CD4-positive, CD25-positive, alpha-beta regulatory T cell (primary cell): ENCODE data around the gene TRMT6. TPM values are rescaled to one million over a fixed set of nuclear protein-coding genes. Genes with fewer than 3 reads are reported as not detected.

ENCODE experiments used
- ATAC-seq, 2 donors: fragments of 150-1000 bp; cut with Tn5 transposase; one replicate each; pipeline ENCODE4 v1.10.0; 2021; ENCODE audit warnings: low read depth in 2 of 2, moderate number of reproducible peaks in 2 of 2, moderate library complexity in 1 of 2
- DNase-seq, 3 donors: peaks; one replicate each; pipeline versions ENCODE4 v3.0.0 to v3.0.0-alpha.2; 2012 to 2022; ENCODE audit warnings: mixed read lengths in 1 of 3
- H3K27ac ChIP-seq: one replicate; pipeline ENCODE4 v1.7.0; 2013; ENCODE audit warnings: mild to moderate bottlenecking, low read length; ENCODE audit not compliant: insufficient read depth, poor library complexity, severe bottlenecking
- H3K27me3 ChIP-seq: one replicate; pipeline ENCODE4 v1.7.0; 2013; ENCODE audit warnings: low read length; ENCODE audit not compliant: control insufficient read depth, insufficient read depth
- H3K36me3 ChIP-seq: one replicate; pipeline ENCODE4 v1.7.0; 2013; ENCODE audit warnings: mild to moderate bottlenecking, low read length, moderate library complexity; ENCODE audit not compliant: control insufficient read depth, insufficient read depth
- H3K4me1 ChIP-seq: 2 replicates; pipeline ENCODE4 v1.7.0; 2013; ENCODE audit warnings: mild to moderate bottlenecking, low read length; ENCODE audit not compliant: insufficient read depth, control insufficient read depth, poor library complexity, severe bottlenecking
- H3K4me3 ChIP-seq: one replicate; pipeline ENCODE4 v1.7.0; 2013; ENCODE audit warnings: low read depth, mild to moderate bottlenecking, low read length, moderate library complexity
- H3K9me3 ChIP-seq, 2 experiments: 1 replicate in 1 of 2; 2 replicates in 1 of 2; pipeline ENCODE4 v1.7.0; 2013; ENCODE audit warnings: low read length in 2 of 2, mild to moderate bottlenecking in 1 of 2, moderate library complexity in 1 of 2; ENCODE audit not compliant: control insufficient read depth in 2 of 2
- H3K27ac Mint-ChIP-seq, 3 donors: one replicate each; pipeline ENCODE4 v1.8.0; 2020 to 2022; ENCODE audit warnings: mild to moderate bottlenecking in 3 of 3, mixed read lengths in 3 of 3, moderate library complexity in 2 of 3
- H3K27me3 Mint-ChIP-seq: one replicate; pipeline ENCODE4 v1.8.0; 2022; ENCODE audit warnings: mild to moderate bottlenecking, mixed read lengths
- H3K36me3 Mint-ChIP-seq: one replicate; pipeline ENCODE4 v1.8.0; 2020; ENCODE audit warnings: mixed read lengths
- H3K4me1 Mint-ChIP-seq, 4 donors: one replicate each; pipeline ENCODE4 v1.8.0; 2020 to 2022; ENCODE audit warnings: mixed read lengths in 4 of 4, mild to moderate bottlenecking in 1 of 4
- H3K4me3 Mint-ChIP-seq, 4 donors: one replicate each; pipeline ENCODE4 v1.8.0; 2020 to 2022; ENCODE audit warnings: mild to moderate bottlenecking in 4 of 4, mixed read lengths in 4 of 4, moderate library complexity in 3 of 4
- H3K9me3 Mint-ChIP-seq, 7 donors: one replicate each; pipeline ENCODE4 v1.8.0; 2020 to 2022; ENCODE audit warnings: mixed read lengths in 7 of 7, mild to moderate bottlenecking in 3 of 7, moderate library complexity in 2 of 7
- polyA plus RNA-seq, 4 donors: library from polyadenylated mRNA; unstranded; fragments of 300-500 nt; fragmentation: Illumina TruSeq; gene quantifications; one replicate each; pipeline ENCODE4 v1.2.3, GENCODE V29; 2021
- total RNA-seq: library from RNA; stranded (reverse); gene quantifications from one replicate; pipeline ENCODE4 v1.2.3, GENCODE V29; 2022

The TRMT6 gene
- total and polyA plus RNA-seq, 5 donors from 2014 or later: 10.3 to 13.5 (median 11.3) TPM

DNA sequence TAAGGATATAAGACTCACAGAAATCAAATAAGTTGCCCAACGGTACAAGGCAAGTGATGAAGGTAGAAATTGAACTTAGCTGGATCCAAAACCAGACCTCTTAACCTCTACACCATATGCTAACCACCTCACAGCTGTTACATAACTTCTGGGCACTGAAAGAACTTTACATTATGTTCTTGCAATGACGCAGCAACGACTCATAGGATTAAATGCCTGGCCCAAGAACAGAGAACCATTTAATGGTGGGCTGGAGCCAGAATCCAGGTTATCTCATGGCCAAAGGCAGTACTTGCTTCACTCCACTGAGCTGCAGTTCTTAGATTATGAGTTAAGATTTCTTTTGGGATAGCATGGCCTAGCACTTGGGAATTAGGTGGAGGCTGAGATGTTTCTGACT, 4.4 kb downstream of the TRMT6 start:
- peaks cover 5% of the 10 kb centered on the region for H3K27me3 Mint-ChIP-seq
- Histone ChIP-seq H3K27ac (no peak overlapping the region), H3K4me3 (no peak overlapping the region), H3K9me3 (no peaks in the 10 kb centered on the region), H3K27me3 (no peaks in the 10 kb centered on the region), H3K36me3 (peaks cover 73% of the 10 kb centered on the region), H3K4me1 (peaks cover 18% of the 10 kb centered on the region)
- peaks cover 17 to 48% (median 23%) of the 10 kb centered on the region in 4 donors for H3K4me1 Mint-ChIP-seq
- H3K9me3 Mint-ChIP-seq: no peaks in the 10 kb centered on the region
- H3K4me3 Mint-ChIP-seq: peak overlapping the region in 1 of 4 donors; percentile 11
- no peak overlapping the region for H3K27ac Mint-ChIP-seq
- ATAC-seq: no peak
- H3K36me3 Mint-ChIP-seq: peaks cover 48% of the 10 kb centered on the region
- no peak for DNase-seq

DNA sequence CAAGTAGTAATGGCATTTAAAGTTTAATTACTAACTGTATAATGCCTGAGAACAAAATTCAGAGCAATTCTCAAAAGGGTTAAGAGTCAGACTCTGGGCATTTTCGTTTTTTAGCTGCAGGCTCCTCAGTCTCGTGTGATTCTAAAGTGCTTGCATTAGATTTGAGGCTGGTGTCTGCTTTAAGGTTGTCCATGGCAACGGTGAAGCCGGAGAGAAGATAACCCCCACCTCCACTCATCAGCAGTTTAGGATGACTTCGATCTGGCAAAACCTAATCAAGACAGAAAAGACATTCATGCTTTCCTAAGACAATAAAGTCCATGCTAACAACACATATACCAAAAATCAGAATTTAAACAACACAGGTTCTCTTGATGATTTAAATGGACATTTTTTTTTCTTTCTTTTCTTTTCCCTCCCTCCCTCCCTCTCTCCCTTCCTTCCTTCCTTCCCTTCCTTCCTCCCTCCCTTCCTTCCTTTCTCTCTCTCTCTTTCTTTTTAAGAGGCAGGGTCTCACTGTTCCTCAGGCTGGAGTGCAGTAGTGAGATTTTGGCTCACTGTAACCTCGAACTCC, 11.8 kb downstream of the TRMT6 start:
- no peak overlapping the region for H3K27ac ChIP-seq
- peaks cover 36% of the 10 kb centered on the region for H3K36me3 Mint-ChIP-seq
- H3K9me3 Mint-ChIP-seq: peaks cover 0 to 2% (median 0%) of the 10 kb centered on the region in 7 donors
- peaks cover 49% of the 10 kb centered on the region for H3K36me3 ChIP-seq
- H3K27me3 Mint-ChIP-seq: no peaks in the 10 kb centered on the region
- no peaks in the 10 kb centered on the region for H3K9me3 ChIP-seq
- no peak overlapping the region for H3K27ac Mint-ChIP-seq
- H3K27me3 ChIP-seq: no peaks in the 10 kb centered on the region
- H3K4me1 Mint-ChIP-seq: peaks cover 0 to 14% (median 1%) of the 10 kb centered on the region in 4 donors
- ATAC-seq (no peak), DNase-seq (no peak)
- H3K4me3 Mint-ChIP-seq: no peak overlapping the region
- no peaks in the 10 kb centered on the region for H3K4me1 ChIP-seq
- H3K4me3 ChIP-seq: no peak overlapping the region

DNA sequence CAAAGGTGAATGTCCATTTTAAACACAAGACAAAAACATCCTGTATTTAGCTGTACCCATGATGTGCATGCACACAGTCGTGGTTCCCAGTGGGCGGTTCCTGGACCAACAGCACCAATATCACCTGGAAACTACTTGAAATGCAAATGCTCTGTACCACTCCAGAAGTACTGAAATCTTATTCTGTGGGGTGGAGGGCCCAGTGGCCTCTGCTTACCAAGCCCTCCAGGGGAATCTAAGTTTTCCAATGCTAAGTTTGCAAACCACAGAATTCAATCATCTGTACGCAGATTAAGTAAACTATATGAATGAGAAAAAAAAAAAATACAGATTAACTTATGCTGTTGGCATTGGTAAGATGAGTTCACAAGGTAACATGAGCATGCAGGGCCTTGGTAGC, 14.1 kb downstream of the TRMT6 start:
- H3K36me3 Mint-ChIP-seq: peaks cover 15% of the 10 kb centered on the region
- no peak overlapping the region for H3K4me3 Mint-ChIP-seq
- ATAC-seq: no peak

GRCh38 chr20:5935384-5935783, 14.9 kb downstream of the TRMT6 start:
- no peaks in the 10 kb centered on the region for H3K9me3 ChIP-seq
- Mint-ChIP-seq H3K4me3 (no peak overlapping the region), H3K36me3 (peaks cover 15% of the 10 kb centered on the region), H3K4me1 (peaks cover 0 to 10% (median 3%) of the 10 kb centered on the region in 4 donors), H3K27ac (no peak overlapping the region), H3K9me3 (peaks cover 0 to 2% (median 0%) of the 10 kb centered on the region in 7 donors), H3K27me3 (no peaks in the 10 kb centered on the region)
- H3K27ac ChIP-seq: no peak overlapping the region
- ATAC-seq (no peak), DNase-seq (no peak)
- H3K27me3 ChIP-seq: no peaks in the 10 kb centered on the region
- H3K4me1 ChIP-seq: no peaks in the 10 kb centered on the region
- peaks cover 18% of the 10 kb centered on the region for H3K36me3 ChIP-seq
- H3K4me3 ChIP-seq: no peak overlapping the region

More for the DNA sequence above, 14.1 kb downstream of the TRMT6 start:
- Mint-ChIP-seq H3K27ac (peak overlapping the region in 1 of 3 donors; percentile 23), H3K4me1 (peaks cover 0 to 10% (median 3%) of the 10 kb centered on the region in 4 donors), H3K9me3 (peaks cover 0 to 2% (median 0%) of the 10 kb centered on the region in 7 donors), H3K27me3 (no peaks in the 10 kb centered on the region)
- DNase-seq: no peak
- Histone ChIP-seq H3K4me1 (no peaks in the 10 kb centered on the region), H3K27ac (no peak overlapping the region), H3K27me3 (no peaks in the 10 kb centered on the region), H3K36me3 (peaks cover 26% of the 10 kb centered on the region), H3K9me3 (no peaks in the 10 kb centered on the region), H3K4me3 (no peak overlapping the region)

DNA sequence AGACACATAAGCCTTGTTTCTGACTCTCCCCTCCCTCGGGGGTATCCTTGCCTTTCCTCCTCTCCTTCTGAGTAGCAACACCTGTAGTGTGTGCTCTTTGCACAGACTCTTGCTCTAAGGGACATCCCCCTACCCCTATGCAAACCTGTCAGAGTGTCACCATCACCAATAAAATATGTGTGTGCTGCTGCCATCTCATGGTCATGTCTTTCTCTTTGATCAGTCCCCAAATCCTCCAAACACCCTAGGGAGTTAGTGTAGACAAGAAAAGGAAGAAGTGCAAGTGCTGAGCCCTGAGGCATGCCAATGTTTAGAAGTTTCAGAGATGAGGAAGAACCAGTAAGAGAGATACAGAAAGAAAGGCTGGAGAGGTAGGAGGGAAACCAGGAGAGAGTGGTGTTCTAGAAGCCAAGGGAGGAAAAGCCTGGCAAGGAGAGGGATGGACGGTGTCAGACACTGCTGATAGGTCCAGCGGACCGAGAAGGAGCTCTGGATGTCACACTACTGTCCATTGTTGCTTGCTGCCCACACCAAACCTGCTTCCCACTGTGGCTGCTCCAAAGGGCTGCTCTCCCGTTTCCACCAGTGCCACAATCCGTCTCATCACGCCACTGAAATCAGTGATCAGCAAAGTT, 16.4 kb downstream of the TRMT6 start:
- ATAC-seq: peak in 1 of 2 donors; percentile 50
- H3K27me3 Mint-ChIP-seq: no peaks in the 10 kb centered on the region
- H3K4me3 Mint-ChIP-seq: no peak overlapping the region
- Histone ChIP-seq H3K27me3 (no peaks in the 10 kb centered on the region), H3K9me3 (no peaks in the 10 kb centered on the region), H3K27ac (no peak overlapping the region), H3K4me3 (no peak overlapping the region), H3K36me3 (peaks cover 7% of the 10 kb centered on the region), H3K4me1 (no peaks in the 10 kb centered on the region)
- DNase-seq: peak in 1 of 3 donors; percentile 37
- H3K36me3 Mint-ChIP-seq: peaks cover 6% of the 10 kb centered on the region
- H3K27ac Mint-ChIP-seq: peak overlapping the region in 1 of 3 donors; percentile 80
- peaks cover 0 to 10% (median 3%) of the 10 kb centered on the region in 4 donors for H3K4me1 Mint-ChIP-seq
- H3K9me3 Mint-ChIP-seq: peaks cover 0 to 3% (median 0%) of the 10 kb centered on the region in 7 donors

DNA sequence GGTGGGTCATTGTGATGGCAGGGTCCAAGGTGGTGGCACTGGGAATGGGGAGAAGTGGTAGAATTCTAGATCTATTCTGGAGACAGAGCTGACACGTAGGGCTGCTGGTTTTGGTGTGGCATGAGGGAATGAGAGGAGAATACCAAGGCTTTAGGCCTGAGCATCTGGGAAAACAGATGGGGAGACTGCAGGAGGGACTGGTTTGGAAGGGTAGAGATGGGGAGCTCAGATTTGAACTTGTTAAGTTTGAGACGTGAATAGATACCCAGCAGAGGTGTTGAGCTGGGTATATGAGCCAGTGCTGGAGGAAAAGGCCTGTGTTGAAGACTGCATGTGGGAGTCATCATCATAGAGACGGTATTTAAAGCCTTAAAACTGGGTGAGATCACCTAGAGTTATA, 17.5 kb downstream of the TRMT6 start:
- DNase-seq: no peak
- H3K27ac Mint-ChIP-seq: peak overlapping the region in 1 of 3 donors; percentile 26
- Histone ChIP-seq H3K4me1 (no peaks in the 10 kb centered on the region), H3K27me3 (no peaks in the 10 kb centered on the region), H3K9me3 (no peaks in the 10 kb centered on the region), H3K4me3 (no peak overlapping the region), H3K27ac (no peak overlapping the region), H3K36me3 (peaks cover 2% of the 10 kb centered on the region)
- peaks cover 0 to 10% (median 3%) of the 10 kb centered on the region in 4 donors for H3K4me1 Mint-ChIP-seq
- peaks cover 0 to 3% (median 0%) of the 10 kb centered on the region in 7 donors for H3K9me3 Mint-ChIP-seq
- H3K36me3 Mint-ChIP-seq: peaks cover 2% of the 10 kb centered on the region
- no peak overlapping the region for H3K4me3 Mint-ChIP-seq
- ATAC-seq: no peak
- H3K27me3 Mint-ChIP-seq: no peaks in the 10 kb centered on the region

DNA sequence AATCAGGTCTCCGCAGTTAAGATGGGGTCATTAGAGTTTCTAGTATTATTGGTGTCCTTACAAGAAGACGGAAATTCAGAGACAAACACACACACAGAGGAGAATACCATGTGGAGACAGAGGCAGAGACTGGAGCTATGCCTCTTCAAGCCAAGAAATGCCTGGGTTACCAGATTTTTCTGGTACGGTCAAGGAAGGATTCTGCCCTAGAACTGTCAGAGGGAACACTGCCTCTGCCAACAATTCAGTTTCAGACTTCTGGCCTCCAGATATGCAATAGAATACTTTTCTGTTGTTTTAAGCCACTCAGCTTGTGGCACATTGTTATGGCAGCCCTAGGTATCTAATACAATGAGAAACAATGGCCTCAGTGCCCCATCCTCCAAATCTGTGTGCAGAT, 18.9 kb downstream of the TRMT6 start:
- no peaks in the 10 kb centered on the region for H3K4me1 ChIP-seq
- no peak overlapping the region for H3K27ac Mint-ChIP-seq
- no peaks in the 10 kb centered on the region for H3K36me3 ChIP-seq
- no peak overlapping the region for H3K4me3 ChIP-seq
- H3K9me3 ChIP-seq: no peaks in the 10 kb centered on the region
- no peak overlapping the region for H3K4me3 Mint-ChIP-seq
- peaks cover 0 to 10% (median 3%) of the 10 kb centered on the region in 4 donors for H3K4me1 Mint-ChIP-seq
- ATAC-seq: no peak
- no peak for DNase-seq
- H3K9me3 Mint-ChIP-seq: peaks cover 0 to 3% (median 0%) of the 10 kb centered on the region in 7 donors
- no peaks in the 10 kb centered on the region for H3K27me3 ChIP-seq
- H3K36me3 Mint-ChIP-seq: no peaks in the 10 kb centered on the region
- H3K27ac ChIP-seq: no peak overlapping the region
- no peaks in the 10 kb centered on the region for H3K27me3 Mint-ChIP-seq
